ENCODE data around the gene VAMP4.
"Not testable (repeated sequence)": the region's sequence is repeated elsewhere in the genome, so short reads cannot be mapped to it uniquely, and the experiment has no call there.

Gene VAMP4

GRCh38 chr1:171753182-171753581, 11.3 kb upstream of the VAMP4 start:
- no peak for DNase-seq (ENCODE audit: extremely low read depth in 1 of 2, low read depth in 1 of 2)

GRCh38 chr1:171751221-171751620, 9.4 kb upstream of the VAMP4 start:
- DNase-seq (ENCODE audit: extremely low read depth in 1 of 2, low read depth in 1 of 2) = no peak

DNA sequence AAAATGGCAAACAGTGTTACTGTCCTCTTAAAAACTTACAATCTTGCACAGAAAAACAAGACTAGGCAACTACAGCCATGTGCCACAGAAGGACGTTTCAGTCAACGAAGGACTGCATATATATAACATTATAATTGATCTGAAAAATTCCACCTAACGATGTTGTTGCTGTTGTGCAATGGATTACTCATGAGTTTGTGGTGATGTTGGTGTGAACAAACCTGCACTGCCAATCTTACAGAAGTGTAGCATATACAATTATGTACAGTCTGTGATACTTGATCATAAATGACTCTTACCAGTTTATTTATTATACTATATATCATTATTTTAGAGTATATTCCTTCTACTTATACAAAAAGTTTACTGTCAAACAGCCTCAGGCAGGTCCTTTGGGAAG, 6.8 kb upstream of the VAMP4 start:
- no peak for DNase-seq (ENCODE audit: extremely low read depth in 1 of 2, low read depth in 1 of 2)

GRCh38 chr1:171744986-171745385, 3.1 kb upstream of the VAMP4 start:
- DNase-seq (ENCODE audit: extremely low read depth in 1 of 2, low read depth in 1 of 2) = no peak

- DNase-seq (ENCODE audit: extremely low read depth in 1 of 2, low read depth in 1 of 2) = no peak
Measured at GRCh38 chr1:171743081-171743870, 1.4 kb upstream of the VAMP4 start.

- DNase-seq (ENCODE audit: extremely low read depth in 1 of 2, low read depth in 1 of 2) = no peak
Measured at GRCh38 chr1:171742577-171742922, 685 bp upstream of the VAMP4 start.

- DNase-seq (ENCODE audit: extremely low read depth in 1 of 2, low read depth in 1 of 2) = no peak
Measured at GRCh38 chr1:171740987-171741871, 636 bp downstream of the VAMP4 start.

- no peak for DNase-seq (ENCODE audit: extremely low read depth in 1 of 2, low read depth in 1 of 2)
Measured at GRCh38 chr1:171740356-171740863, 1.5 kb downstream of the VAMP4 start.

DNA sequence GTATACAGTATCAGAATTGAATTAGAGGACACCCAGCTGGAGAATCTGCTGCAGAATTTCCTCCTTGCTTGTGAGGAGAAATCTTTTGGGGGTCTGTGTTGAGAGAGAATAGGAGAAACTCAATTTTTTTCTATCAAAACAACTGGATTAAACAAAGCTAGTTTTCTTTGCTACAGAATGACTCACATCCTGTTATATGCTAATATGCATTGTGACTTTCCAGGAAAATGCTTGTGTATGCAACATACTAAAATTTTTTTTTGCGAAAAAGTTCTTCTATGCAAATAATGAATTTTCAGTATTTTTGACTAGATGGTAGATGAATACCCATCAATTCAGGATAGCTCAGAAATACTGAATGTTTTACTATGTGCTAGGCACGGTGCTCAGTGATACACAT, 2.2 kb downstream of the VAMP4 start:
- no peak for DNase-seq (ENCODE audit: extremely low read depth in 1 of 2, low read depth in 1 of 2)

- no peak for DNase-seq (ENCODE audit: extremely low read depth in 1 of 2, low read depth in 1 of 2)
Measured at GRCh38 chr1:171738911-171739310, 3.0 kb downstream of the VAMP4 start.

- DNase-seq (ENCODE audit: extremely low read depth in 1 of 2, low read depth in 1 of 2) = no peak
Measured at GRCh38 chr1:171736196-171736595, 5.7 kb downstream of the VAMP4 start.

GRCh38 chr1:171730052-171730451, 11.8 kb downstream of the VAMP4 start:
- DNase-seq (ENCODE audit: extremely low read depth in 1 of 2, low read depth in 1 of 2) = no peak

DNA sequence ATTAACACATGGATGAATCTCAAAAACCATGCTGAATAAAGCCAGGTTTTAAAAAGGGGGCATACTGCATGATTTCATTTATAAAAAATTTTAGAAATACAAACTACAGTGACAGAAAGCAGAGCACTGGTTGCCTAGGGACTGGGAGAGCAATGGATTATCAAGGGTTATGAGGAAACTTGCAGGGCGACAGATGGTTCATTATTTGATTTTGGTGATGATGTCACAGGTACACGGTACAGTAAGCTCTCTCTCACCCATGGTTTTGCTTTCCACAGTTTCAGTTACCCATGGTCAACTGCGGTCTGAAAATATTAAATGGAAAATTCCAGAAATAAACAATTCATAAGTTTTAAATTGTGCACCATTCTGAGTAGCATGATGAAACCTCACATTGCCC, 14.1 kb downstream of the VAMP4 start:
- DNase-seq (ENCODE audit: extremely low read depth in 1 of 2, low read depth in 1 of 2) = no peak

GRCh38 chr1:171723180-171723579, 18.7 kb downstream of the VAMP4 start:
- DNase-seq (ENCODE audit: extremely low read depth in 1 of 2, low read depth in 1 of 2) = not testable (repeated sequence)

- DNase-seq (ENCODE audit: extremely low read depth in 1 of 2, low read depth in 1 of 2) = no peak
Measured at GRCh38 chr1:171718848-171719247, 23.0 kb downstream of the VAMP4 start.

DNA sequence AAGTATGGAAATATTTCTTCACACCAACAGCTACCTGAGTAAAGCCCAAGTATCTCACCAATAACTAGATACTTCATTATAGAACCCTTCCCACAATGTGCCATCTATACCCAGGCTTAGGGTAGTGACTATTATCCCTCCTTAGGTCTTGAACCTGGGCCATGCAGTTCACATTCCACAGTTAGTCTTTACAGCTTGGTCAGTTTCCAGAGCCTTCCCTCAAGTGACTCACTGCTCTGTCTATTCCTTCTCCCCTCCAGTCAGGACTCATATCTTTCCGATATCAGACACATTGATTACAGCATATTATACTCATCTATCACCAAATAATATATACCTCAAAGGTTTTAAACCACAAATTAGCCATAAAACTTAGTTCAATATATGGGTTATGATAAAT, 23.6 kb downstream of the VAMP4 start:
- DNase-seq (ENCODE audit: extremely low read depth in 1 of 2, low read depth in 1 of 2) = no peak

GRCh38 chr1:171717062-171717718, 24.7 kb downstream of the VAMP4 start:
- no peak for DNase-seq (ENCODE audit: extremely low read depth in 1 of 2, low read depth in 1 of 2)

DNA sequence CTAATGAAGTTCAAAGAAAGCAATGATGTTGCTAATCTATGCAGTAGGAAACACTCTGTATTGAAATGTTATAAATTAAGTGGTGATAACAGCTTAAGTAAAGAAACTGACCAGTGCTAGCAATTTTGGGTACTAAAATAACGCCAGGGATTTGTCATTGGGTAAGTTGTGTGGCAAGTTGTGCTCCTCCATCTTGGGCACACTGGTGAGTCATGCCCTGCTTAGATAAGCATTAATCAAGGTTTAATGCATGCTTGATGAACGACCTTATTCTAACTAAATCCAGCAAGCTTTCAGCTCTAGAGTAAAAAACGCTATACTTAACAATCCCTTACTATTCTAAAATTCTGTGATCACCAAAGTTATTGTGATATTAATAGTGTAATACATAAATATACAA, 25.2 kb downstream of the VAMP4 start:
- DNase-seq (ENCODE audit: extremely low read depth in 1 of 2, low read depth in 1 of 2) = no peak

GRCh38 chr1:171715813-171716251, 26.0 kb downstream of the VAMP4 start:
- no peak for DNase-seq (ENCODE audit: extremely low read depth in 1 of 2, low read depth in 1 of 2)

DNA sequence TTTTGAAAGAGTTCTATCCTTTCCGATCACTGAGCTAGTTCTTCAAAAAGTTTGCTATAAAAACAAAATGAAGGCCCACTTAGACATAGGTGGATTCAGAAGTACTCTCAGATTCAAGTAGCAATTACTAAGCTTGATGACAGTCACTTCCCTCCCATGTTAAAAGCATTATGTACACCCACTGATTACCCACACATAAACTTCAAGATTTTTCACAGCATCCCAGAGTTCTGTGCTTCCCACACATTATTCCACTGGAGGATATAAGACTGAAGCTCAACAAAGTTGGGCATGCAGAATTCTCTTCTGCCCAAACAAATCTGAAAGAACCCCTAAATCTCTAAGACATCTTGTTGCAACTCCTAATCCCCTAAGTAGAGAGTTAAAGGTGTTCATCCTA, 29.5 kb downstream of the VAMP4 start:
- DNase-seq (ENCODE audit: extremely low read depth in 1 of 2, low read depth in 1 of 2) = no peak

DNA sequence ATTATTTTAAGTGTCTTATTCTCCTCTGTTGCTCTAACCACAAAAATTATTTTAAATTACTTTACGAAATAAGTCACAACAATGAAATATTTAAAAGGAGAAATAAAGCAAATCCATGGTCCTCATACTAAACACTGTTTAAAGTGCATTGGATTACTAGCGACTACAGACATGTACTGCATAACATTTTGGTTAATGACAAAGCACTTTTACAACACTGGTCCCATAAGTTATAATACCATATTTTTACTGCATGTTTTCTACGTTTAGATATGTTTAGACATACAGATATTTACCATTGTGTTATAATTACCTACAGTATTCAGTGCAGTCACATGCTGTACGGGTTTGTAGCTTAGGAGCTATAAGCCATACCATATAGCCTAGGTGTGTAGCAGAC, 30.2 kb downstream of the VAMP4 start:
- DNase-seq (ENCODE audit: extremely low read depth in 1 of 2, low read depth in 1 of 2) = no peak

Data from activated CD8-positive, alpha-beta memory T cell treated with anti-CD3 and anti-CD28 coated beads for 1 hour (primary cell).